ENCODE results near the gene GAGE13.
"Not testable (repeated sequence)": the region's sequence is repeated elsewhere in the genome, so short reads cannot be mapped to it uniquely, and the experiment has no call there.

Gene GAGE13

GRCh38 chrX:49341449-49341848, 10.1 kb downstream of the GAGE13 start:
- not testable (repeated sequence) for DNase-seq

- not testable (repeated sequence) for DNase-seq
Measured at GRCh38 chrX:49344496-49345175, 13.3 kb downstream of the GAGE13 start.

- DNase-seq = not testable (repeated sequence)
Measured at GRCh38 chrX:49345402-49345801, 14.0 kb downstream of the GAGE13 start.

GRCh38 chrX:49346150-49346549, 14.8 kb downstream of the GAGE13 start:
- not testable (repeated sequence) for DNase-seq

Measured in eye (tissue), 1 donor.